Neuronal stem cell (in vitro differentiated cells): ENCODE measurements around the gene CA5A.
"Not testable (repeated sequence)": the region's sequence is repeated elsewhere in the genome, so short reads cannot be mapped to it uniquely, and the experiment has no call there.

Experiments used
- DNase-seq: peaks from one replicate; pipeline ENCODE4 v3.0.0-alpha.2; 2013; ENCODE audit warnings: low spot score
- H2AFZ ChIP-seq: one replicate; pipeline ENCODE4 v1.6.1; 2013; ENCODE audit warnings: mild to moderate bottlenecking, low read length, inconsistent platforms
- H2AK5ac ChIP-seq: 2 replicates; pipeline ENCODE4 v1.6.1; 2013; ENCODE audit warnings: low read depth, mild to moderate bottlenecking, inconsistent platforms, low read length, moderate library complexity, mixed read lengths
- H2BK120ac ChIP-seq: 2 replicates; pipeline ENCODE4 v1.6.1; 2013; ENCODE audit warnings: low read depth, mild to moderate bottlenecking, inconsistent platforms, low read length, moderate library complexity, mixed read lengths
- H2BK12ac ChIP-seq: one replicate; pipeline ENCODE4 v1.6.1; 2013; ENCODE audit warnings: low read length, inconsistent platforms
- H2BK15ac ChIP-seq: 2 replicates; pipeline ENCODE4 v1.6.1; 2013; ENCODE audit warnings: mild to moderate bottlenecking, low read length, inconsistent platforms, mixed read lengths
- H2BK5ac ChIP-seq: one replicate; pipeline ENCODE4 v1.6.1; 2013; ENCODE audit warnings: inconsistent platforms, mild to moderate bottlenecking, low read length, moderate library complexity
- H3K14ac ChIP-seq: one replicate; pipeline ENCODE4 v1.6.1; 2013; ENCODE audit warnings: low read length, inconsistent platforms
- H3K18ac ChIP-seq: 2 replicates; pipeline ENCODE4 v1.6.1; 2013; ENCODE audit warnings: low read length, inconsistent platforms
- H3K23ac ChIP-seq: 2 replicates; pipeline ENCODE4 v1.6.1; 2013; ENCODE audit warnings: low read depth, mild to moderate bottlenecking, mixed read lengths, low read length, inconsistent platforms; ENCODE audit not compliant: poor library complexity
- H3K27ac ChIP-seq: replicated peaks from 3 replicates; pipeline ENCODE4 v1.5.1; 2013; ENCODE audit warnings: low read length, inconsistent platforms
- H3K27me3 ChIP-seq, 3 experiments: 2 replicates each; pipeline ENCODE4 v1.6.1; 2013; ENCODE audit warnings: low read length in 3 of 3, mild to moderate bottlenecking in 2 of 3, inconsistent platforms in 1 of 3, low read depth in 1 of 3, mixed read lengths in 1 of 3, moderate library complexity in 1 of 3; ENCODE audit not compliant: control insufficient read depth in 3 of 3, insufficient read depth in 3 of 3
- H3K36me3 ChIP-seq, 2 donors: replicated peaks in 1 of 2; 2 replicates each; pipeline ENCODE4 v1.6.1; 2013; ENCODE audit warnings: low read length in 2 of 2; ENCODE audit not compliant: control insufficient read depth in 2 of 2, insufficient read depth in 2 of 2
- H3K4ac ChIP-seq: 2 replicates; pipeline ENCODE4 v1.6.1; 2013; ENCODE audit warnings: inconsistent platforms, mild to moderate bottlenecking, low read length, moderate library complexity
- H3K4me1 ChIP-seq, 2 donors: 1 replicate in 1 of 2; 2 replicates in 1 of 2; pipeline ENCODE4 v1.6.1; 2013; ENCODE audit warnings: low read length in 2 of 2, low read depth in 1 of 2; ENCODE audit not compliant: control insufficient read depth in 2 of 2, insufficient read depth in 1 of 2
- H3K4me2 ChIP-seq: one replicate; pipeline ENCODE4 v1.6.1; 2013; ENCODE audit warnings: mild to moderate bottlenecking, low read length, inconsistent platforms; ENCODE audit not compliant: insufficient read depth, poor library complexity, severe bottlenecking
- H3K4me3 ChIP-seq, 2 donors: 2 replicates each; pipeline ENCODE4 v1.5.1; 2013; ENCODE audit warnings: low read length in 2 of 2, mild to moderate bottlenecking in 2 of 2, inconsistent platforms in 1 of 2, moderate library complexity in 1 of 2
- H3K79me1 ChIP-seq: one replicate; pipeline ENCODE4 v1.6.1; 2013; ENCODE audit warnings: low read depth, mild to moderate bottlenecking, inconsistent platforms, low read length, moderate library complexity
- H3K9ac ChIP-seq: one replicate; pipeline ENCODE4 v1.6.1; 2013; ENCODE audit warnings: mild to moderate bottlenecking, low read depth, low read length, inconsistent platforms; ENCODE audit not compliant: poor library complexity
- H3K9me3 ChIP-seq, 2 donors: replicated peaks in 1 of 2; 2 replicates each; pipeline versions ENCODE3 to v1.6.1; 2013; ENCODE audit warnings: low read length in 2 of 2, mild to moderate bottlenecking in 2 of 2, inconsistent platforms in 1 of 2, low read depth in 1 of 2, mixed read lengths in 1 of 2, moderate library complexity in 1 of 2; ENCODE audit not compliant: control insufficient read depth in 2 of 2, insufficient read depth in 1 of 2
- H4K8ac ChIP-seq: one replicate; pipeline ENCODE4 v1.6.1; 2013; ENCODE audit warnings: low read depth, mild to moderate bottlenecking, inconsistent platforms, low read length, moderate library complexity
- H4K91ac ChIP-seq: one replicate; pipeline ENCODE4 v1.6.1; 2013; ENCODE audit warnings: low read length, low read depth, mild to moderate bottlenecking, inconsistent platforms; ENCODE audit not compliant: poor library complexity
- WGBS, 2 donors: extraction: QIAGEN DNeasy Blood & Tissue Kit; methylation state at CpG; one replicate each; pipeline ENCODE4 v1.1.7; 2013; ENCODE audit warnings: missing lambda C conversion rate in 2 of 2, mixed read lengths in 1 of 2; ENCODE audit not compliant: insufficient read length in 2 of 2, insufficient replicate concordance in 1 of 2; ENCODE audit errors: extremely low coverage in 2 of 2; 5-methylcytosine and 5-hydroxymethylcytosine counted together

Gene CA5A

DNA sequence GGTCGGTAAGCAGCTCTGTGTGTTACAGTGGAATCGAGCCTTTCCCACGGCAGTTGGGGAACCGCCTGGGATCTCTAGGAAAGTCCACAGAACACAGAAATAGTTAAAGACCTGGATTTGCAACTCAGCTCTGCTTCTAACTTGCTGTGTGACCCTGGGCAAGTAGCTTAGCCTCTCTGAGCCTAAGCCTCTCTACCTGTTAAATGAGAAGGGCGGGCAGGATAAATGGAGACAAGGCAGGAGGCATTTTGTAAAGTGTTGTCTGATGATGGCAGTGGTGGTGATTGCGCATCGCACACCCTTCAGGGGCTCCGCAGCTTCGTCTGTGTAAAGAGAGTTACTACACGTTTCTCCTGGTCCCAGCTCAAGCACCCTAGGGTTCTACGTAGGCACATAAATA is 28.2 kb downstream of the CA5A start:
- not testable (repeated sequence) for H3K4ac ChIP-seq, H3K27me3 ChIP-seq, H3K27ac ChIP-seq, H3K9me3 ChIP-seq, H2BK5ac ChIP-seq, H3K79me1 ChIP-seq, H2BK15ac ChIP-seq, H3K14ac ChIP-seq, H3K4me3 ChIP-seq, H3K4me2 ChIP-seq, H2BK12ac ChIP-seq, H3K18ac ChIP-seq, H2BK120ac ChIP-seq, DNase-seq, H3K36me3 ChIP-seq, H4K91ac ChIP-seq, H3K9ac ChIP-seq, H3K4me1 ChIP-seq, H2AFZ ChIP-seq, H4K8ac ChIP-seq
- peak overlapping the region; percentile 21 for H2AK5ac ChIP-seq
- no CpG with 5 or more reads among the region's 11 CpGs for WGBS, 2 donors
- peak overlapping the region; percentile 65 for H3K23ac ChIP-seq

DNA sequence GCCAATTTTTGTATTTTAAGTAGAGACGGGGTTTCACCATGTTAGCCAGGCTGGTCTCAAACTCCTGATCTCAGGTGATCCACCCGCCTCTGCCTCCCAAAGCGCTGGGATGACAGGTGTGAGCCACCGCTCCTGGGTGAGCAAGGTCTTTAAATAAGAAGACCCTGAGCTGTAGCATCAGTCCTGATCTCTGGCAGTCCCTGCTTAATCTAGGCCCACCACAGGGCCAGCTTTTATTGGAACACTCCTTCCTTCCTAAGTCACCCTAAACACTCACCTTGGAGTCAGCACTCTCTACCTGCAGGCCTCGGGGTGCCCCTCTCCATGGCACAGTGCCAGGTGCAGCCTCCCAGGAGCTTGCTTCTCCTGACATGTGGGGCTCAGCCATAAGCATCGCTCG is 30.8 kb downstream of the CA5A start:
- H3K18ac ChIP-seq, H2BK120ac ChIP-seq, H2AK5ac ChIP-seq, H2BK12ac ChIP-seq, H2BK5ac ChIP-seq, H3K27ac ChIP-seq, H3K79me1 ChIP-seq, H2BK15ac ChIP-seq, H3K36me3 ChIP-seq, H3K9me3 ChIP-seq, H3K14ac ChIP-seq, H3K23ac ChIP-seq, H3K9ac ChIP-seq, H4K8ac ChIP-seq, DNase-seq, H3K4me1 ChIP-seq, H2AFZ ChIP-seq, H3K27me3 ChIP-seq, H3K4ac ChIP-seq, H4K91ac ChIP-seq, H3K4me3 ChIP-seq, H3K4me2 ChIP-seq: not testable (repeated sequence)
- WGBS, 2 donors = no CpG with 5 or more reads among the region's 7 CpGs

DNA sequence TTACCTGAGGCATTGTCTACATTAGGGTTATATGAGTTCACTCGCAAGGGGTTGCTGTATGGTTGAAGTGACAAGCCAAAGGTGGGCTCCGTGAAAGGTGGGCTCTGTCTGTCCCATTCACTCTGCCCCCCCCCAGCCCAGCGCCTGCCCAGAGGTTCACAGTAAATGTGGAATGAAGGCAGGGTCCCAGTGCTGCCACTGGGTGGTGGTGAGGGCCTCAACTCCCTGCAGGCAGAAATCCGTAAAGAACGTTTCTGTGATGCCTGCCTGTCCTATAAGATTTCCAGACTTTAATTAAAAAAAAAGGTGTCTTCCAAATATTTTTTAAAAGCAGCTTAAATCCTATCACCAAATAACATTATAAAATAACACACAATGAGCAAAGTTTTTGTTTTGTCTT is 31.4 kb downstream of the CA5A start:
- H2BK5ac ChIP-seq, H3K4me1 ChIP-seq, H3K23ac ChIP-seq, H2AFZ ChIP-seq, H3K36me3 ChIP-seq, H2BK12ac ChIP-seq, H2BK120ac ChIP-seq, H3K27ac ChIP-seq, H3K14ac ChIP-seq, H3K9me3 ChIP-seq, H3K4me3 ChIP-seq, H3K9ac ChIP-seq, DNase-seq, H3K79me1 ChIP-seq, H3K27me3 ChIP-seq, H3K4me2 ChIP-seq, H4K91ac ChIP-seq, H2AK5ac ChIP-seq, H2BK15ac ChIP-seq, H3K4ac ChIP-seq, H3K18ac ChIP-seq, H4K8ac ChIP-seq: not testable (repeated sequence)
- no CpG with 5 or more reads among the region's 5 CpGs for WGBS, 2 donors

DNA sequence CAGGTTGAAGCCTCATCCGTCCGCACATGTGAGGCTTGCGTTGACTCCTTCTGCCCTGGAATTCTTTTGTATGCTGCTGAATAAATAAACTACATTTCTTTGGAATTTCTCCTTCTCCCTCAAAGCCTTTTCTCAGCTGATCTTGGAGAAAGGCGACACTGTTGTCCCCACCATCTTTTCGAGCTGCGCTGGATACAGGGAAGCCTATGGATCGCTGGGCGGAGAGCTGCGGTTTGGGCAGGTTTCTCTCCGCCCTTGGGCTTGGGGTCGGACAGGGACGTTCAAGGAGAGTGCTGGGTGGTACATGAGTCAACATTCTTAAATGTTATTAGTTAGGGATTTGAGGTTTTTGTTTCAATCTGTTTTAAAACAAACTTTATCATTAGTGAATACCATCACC is 35.8 kb downstream of the CA5A start:
- H3K9ac ChIP-seq, H3K4ac ChIP-seq, H2BK15ac ChIP-seq, H4K8ac ChIP-seq, H3K4me1 ChIP-seq, H2BK120ac ChIP-seq, H3K18ac ChIP-seq, H3K9me3 ChIP-seq, H2AFZ ChIP-seq, H3K36me3 ChIP-seq, H4K91ac ChIP-seq, H3K4me2 ChIP-seq, H3K27ac ChIP-seq, H3K4me3 ChIP-seq, H2BK12ac ChIP-seq, H3K27me3 ChIP-seq, DNase-seq, H2BK5ac ChIP-seq, H3K23ac ChIP-seq, H3K14ac ChIP-seq, H2AK5ac ChIP-seq, H3K79me1 ChIP-seq: not testable (repeated sequence)
- no CpG with 5 or more reads among the region's 12 CpGs for WGBS, 2 donors
